Activated CD8-positive, alpha-beta memory T cell treated with anti-CD3 and anti-CD28 coated beads, Interleukin-2, amount 10 ng/mL, durations not matched to agents 7 days and 5 days (primary cell): ENCODE measurements around the gene DIP2C. TPM values are rescaled to one million over a fixed set of nuclear protein-coding genes. Genes with fewer than 3 reads are reported as not detected.
"Not testable (repeated sequence)": the region's sequence is repeated elsewhere in the genome, so short reads cannot be mapped to it uniquely, and the experiment has no call there.

Experiments used
- ATAC-seq: fragments of 150-1000 bp; cut with Tn5 transposase; one replicate; pipeline ENCODE4 v1.10.0; 2021; ENCODE audit warnings: moderate library complexity
- CTCF ChIA-PET: fragments of 350-600 bp; sonication (Branson Sonifier 250); formaldehyde crosslinking; loops from one replicate; lab custom pipeline; 2021; ENCODE audit warnings: antibody characterized with exemption; lab: Charles Lee
- DNase-seq: peaks from one replicate; pipeline ENCODE4 v3.0.0-alpha.2; 2020
- H3K27ac Mint-ChIP-seq: one replicate; pipeline ENCODE4 v1.8.0; 2021; ENCODE audit warnings: mild to moderate bottlenecking, mixed read lengths
- H3K27me3 Mint-ChIP-seq: one replicate; pipeline ENCODE4 v1.8.0; 2021; ENCODE audit warnings: mixed read lengths
- H3K36me3 Mint-ChIP-seq: one replicate; pipeline ENCODE4 v1.8.0; 2021; ENCODE audit warnings: mild to moderate bottlenecking, mixed read lengths
- H3K4me1 Mint-ChIP-seq: one replicate; pipeline ENCODE4 v1.8.0; 2021; ENCODE audit warnings: mixed read lengths
- H3K4me3 Mint-ChIP-seq: one replicate; pipeline ENCODE4 v1.8.0; 2021; ENCODE audit warnings: mild to moderate bottlenecking, moderate library complexity, mixed read lengths
- H3K9me3 Mint-ChIP-seq: one replicate; pipeline ENCODE4 v1.8.0; 2022; ENCODE audit warnings: low read depth, mixed read lengths
- total RNA-seq, 2 experiments: library from RNA; stranded (reverse); gene quantifications; one replicate each; pipeline ENCODE4 v1.2.3, GENCODE V29; 2021

DIP2C gene
- total RNA-seq, 2 experiments from 2014 or later = 0.26 to 0.99 TPM

DNA sequence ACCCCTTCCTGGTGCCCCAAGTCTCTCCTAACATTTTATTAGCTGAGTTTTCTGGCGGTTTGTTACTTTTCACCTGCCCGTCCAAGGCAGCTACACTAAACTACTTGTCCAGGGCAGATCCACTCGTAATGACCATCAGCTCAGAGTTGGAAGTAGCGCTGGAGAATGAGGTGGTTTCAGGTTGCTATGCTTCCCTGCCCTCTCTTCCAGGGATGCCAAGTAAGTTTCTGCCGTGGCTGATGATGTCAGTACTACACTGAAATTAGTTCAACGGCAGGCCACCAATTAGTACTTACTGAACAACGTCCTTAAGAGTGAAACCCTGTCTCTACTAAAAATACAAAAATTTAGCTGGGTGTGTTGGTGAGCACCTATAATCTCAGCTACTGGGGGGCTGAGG lies 55.2 kb downstream of the DIP2C start:
- H3K36me3 Mint-ChIP-seq = no peaks in the 10 kb centered on the region
- H3K4me3 Mint-ChIP-seq = no peak overlapping the region

DNA sequence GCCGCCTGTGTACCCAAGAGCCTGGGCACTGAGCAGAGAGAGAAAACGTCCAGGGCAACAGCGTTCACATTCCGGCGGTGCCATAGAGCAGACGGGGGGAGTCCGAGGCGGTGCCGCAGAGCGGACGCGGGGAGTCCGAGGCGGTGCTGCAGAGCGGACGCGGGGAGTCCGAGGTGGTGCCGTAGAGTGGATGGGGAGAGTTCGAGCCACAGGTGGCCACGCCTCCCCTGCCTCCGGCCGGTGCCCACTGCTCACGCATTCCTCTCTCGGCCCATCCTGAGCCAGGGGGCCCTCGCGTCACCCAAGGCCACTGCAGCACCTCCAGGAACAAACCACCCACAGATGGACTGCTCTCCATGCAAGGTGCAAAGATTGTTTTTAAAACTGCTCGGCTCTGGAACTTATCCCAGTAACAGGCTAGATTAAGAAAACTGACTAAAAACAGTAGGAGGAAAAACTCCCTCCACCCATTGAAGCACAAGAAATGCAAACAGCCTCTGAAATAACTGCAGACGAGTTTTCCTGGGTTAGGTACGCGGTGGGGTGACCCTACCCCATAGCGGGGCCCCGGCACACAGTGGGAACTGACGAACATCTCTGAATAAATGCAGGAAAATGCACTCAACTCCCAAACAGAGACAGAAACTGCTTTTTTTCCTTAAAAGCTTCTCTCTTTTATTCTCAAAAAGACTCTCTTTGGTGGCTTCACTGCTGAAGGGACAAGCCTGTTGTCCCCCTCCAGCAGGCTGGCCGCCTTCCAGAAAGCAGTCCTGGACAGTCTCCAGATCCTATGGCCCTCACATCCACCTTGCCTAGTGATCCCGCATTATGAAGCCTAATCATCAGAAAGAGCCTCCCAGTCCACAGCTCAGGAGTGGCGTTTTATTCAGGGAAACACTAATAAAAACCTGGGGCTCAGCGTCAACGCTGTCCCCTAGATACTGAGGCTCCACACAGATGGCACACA lies 55.9 kb downstream of the DIP2C start:
- no peaks in the 10 kb centered on the region for H3K4me1 Mint-ChIP-seq
- DNase-seq = no peak
- no peaks in the 10 kb centered on the region for H3K36me3 Mint-ChIP-seq
- CTCF ChIA-PET = no interaction called here
- H3K4me3 Mint-ChIP-seq = no peak overlapping the region
- H3K27ac Mint-ChIP-seq = no peak overlapping the region
- H3K27me3 Mint-ChIP-seq = peaks cover 27% of the 10 kb centered on the region
- H3K9me3 Mint-ChIP-seq = no peaks in the 10 kb centered on the region
- ATAC-seq = no peak

More for the DNA sequence above, 55.2 kb downstream of the DIP2C start:
- no peaks in the 10 kb centered on the region for H3K4me1 Mint-ChIP-seq
- DNase-seq (no peak), ATAC-seq (no peak)
- peaks cover 23% of the 10 kb centered on the region for H3K27me3 Mint-ChIP-seq
- H3K9me3 Mint-ChIP-seq = no peaks in the 10 kb centered on the region
- CTCF ChIA-PET = no interaction called here
- H3K27ac Mint-ChIP-seq = no peak overlapping the region

DNA sequence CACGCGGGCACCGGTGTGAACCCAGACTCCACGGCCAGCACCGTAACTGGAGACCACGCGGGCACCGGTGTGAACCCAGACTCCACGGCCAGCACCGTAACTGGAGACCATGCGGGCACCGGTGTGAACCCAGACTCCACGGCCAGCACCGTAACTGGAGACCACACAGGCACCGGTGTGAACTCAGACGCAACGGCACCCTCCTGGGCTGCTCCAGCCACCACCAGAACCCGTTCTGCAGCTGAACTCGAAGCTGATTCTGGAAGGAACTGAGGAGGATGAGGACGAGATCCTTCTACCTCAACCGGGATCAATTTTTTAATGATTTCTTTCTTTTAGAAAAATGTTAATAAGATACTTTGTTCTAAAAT lies 56.7 kb downstream of the DIP2C start:
- H3K36me3 Mint-ChIP-seq, DNase-seq, H3K27ac Mint-ChIP-seq, H3K4me3 Mint-ChIP-seq, ATAC-seq, CTCF ChIA-PET, H3K9me3 Mint-ChIP-seq, H3K4me1 Mint-ChIP-seq: not testable (repeated sequence)
- H3K27me3 Mint-ChIP-seq = peaks cover 24% of the 10 kb centered on the region

DNA sequence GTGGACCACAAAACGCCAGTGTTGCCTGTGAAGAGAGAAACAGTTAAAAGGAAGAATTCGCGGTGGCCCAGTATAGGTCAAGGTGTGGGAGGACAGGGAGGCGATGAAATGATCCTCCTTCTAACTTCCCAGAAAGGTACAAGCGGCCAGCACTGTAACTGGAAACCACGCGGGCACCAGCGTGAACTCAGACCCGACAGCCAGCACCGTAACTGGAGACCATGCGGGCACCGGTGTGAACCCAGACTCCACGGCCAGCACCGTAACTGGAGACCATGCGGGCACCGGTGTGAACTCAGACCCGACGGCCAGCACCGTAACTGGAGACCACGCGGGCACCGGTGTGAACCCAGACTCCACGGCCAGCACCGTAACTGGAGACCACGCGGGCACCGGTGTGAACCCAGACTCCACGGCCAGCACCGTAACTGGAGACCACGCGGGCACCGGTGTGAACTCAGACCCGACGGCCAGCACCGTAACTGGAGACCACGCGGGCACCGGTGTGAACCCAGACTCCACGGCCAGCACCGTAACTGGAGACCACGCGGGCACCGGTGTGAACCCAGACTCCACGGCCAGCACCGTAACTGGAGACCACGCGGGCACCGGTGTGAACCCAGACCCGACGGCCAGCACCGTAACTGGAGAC lies 57.2 kb downstream of the DIP2C start:
- H3K27ac Mint-ChIP-seq, H3K4me1 Mint-ChIP-seq, CTCF ChIA-PET, ATAC-seq, H3K36me3 Mint-ChIP-seq, H3K9me3 Mint-ChIP-seq, H3K4me3 Mint-ChIP-seq, DNase-seq: not testable (repeated sequence)
- H3K27me3 Mint-ChIP-seq = peaks cover 19% of the 10 kb centered on the region

DNA sequence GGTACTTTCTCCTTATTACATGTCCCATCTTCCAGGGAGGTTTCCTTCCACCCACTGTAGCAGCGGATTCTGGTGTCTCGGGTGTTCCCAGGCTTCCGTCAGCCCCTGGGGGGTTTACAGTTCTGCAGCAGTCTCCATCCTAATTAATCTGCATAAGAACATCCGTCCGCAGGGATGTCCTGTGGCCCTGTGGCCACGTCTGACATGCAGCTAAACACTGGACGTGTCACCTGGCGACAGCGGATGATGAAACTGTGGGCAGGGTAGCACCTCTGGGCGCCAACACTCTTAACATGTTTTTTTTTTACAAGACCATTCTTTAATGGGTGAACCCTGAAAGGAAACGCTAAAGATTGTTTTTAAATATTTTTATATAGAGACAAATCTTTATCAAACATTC lies 58.2 kb downstream of the DIP2C start:
- ATAC-seq (no peak), DNase-seq (no peak)
- H3K27me3 Mint-ChIP-seq = peaks cover 11% of the 10 kb centered on the region
- CTCF ChIA-PET = no interaction called here
- no peaks in the 10 kb centered on the region for H3K36me3 Mint-ChIP-seq
- no peak overlapping the region for H3K4me3 Mint-ChIP-seq
- H3K9me3 Mint-ChIP-seq = no peaks in the 10 kb centered on the region
- no peak overlapping the region for H3K27ac Mint-ChIP-seq
- no peaks in the 10 kb centered on the region for H3K4me1 Mint-ChIP-seq

DNA sequence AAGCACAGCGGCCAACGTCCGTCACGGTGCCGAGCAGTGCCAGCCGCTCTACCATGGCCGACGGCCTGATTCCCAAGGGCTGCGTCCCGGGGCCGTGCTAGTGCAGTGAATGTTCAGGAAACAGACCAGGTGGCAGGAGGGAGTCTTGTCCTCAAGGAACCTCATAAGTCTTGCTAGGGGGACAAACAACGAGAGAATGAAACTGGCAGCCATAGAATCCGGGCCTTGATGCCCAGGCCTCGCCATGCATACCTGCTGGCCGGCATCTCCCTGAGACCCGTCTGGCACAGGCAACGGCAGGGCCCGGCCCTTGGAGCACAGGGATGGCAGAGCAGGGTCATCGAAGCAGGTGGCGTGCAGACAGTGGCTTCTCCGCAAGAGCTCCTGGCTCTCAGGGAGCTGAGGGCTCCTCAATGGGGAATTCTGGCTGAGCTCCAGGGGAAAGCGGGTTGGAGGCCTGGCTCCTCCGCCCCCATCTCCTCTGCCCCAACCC lies 58.8 kb downstream of the DIP2C start:
- H3K4me3 Mint-ChIP-seq = no peak overlapping the region
- ATAC-seq = no peak
- H3K27ac Mint-ChIP-seq = no peak overlapping the region
- H3K9me3 Mint-ChIP-seq = no peaks in the 10 kb centered on the region
- CTCF ChIA-PET = no interaction called here
- peaks cover 7% of the 10 kb centered on the region for H3K27me3 Mint-ChIP-seq
- H3K36me3 Mint-ChIP-seq = no peaks in the 10 kb centered on the region
- no peaks in the 10 kb centered on the region for H3K4me1 Mint-ChIP-seq
- no peak for DNase-seq

DNA sequence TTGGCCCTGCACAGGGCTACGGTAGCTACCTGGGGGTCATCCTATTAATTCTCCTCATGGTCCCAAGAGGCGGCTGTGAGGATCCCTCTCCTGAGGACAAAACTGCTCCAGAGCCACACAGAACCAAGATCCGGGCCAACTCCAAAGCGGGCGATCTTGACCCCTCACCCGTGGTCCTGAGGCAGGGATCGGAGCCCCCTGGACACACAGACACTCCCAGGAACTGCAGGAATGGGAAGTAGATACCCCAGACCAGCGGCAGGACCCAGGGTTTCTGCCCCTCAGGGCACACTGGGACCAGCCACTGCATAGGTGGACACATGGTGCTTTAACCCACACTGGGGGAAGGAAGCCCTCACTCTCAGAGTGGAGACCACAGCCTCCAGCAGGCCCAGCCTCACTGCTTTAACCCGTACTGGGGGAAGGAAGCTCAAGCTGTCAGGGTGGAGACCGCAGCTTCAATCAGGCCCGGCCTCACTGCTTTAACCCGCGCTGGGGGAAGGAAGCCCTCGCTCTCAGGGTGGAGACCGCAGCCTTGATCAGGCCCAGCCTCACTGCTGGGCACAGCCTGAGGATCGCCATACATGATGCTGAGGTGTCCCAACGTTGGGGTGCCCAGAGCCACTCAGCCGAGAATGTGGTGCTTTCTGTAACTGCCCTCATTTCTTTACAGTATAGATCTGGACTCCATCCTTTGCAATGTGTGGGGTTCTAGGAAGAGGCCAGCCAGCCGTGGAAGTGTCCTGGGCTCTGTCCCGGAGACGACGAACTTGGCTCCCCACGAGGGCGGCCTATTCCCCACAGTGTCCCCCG lies 60.1 kb downstream of the DIP2C start:
- Mint-ChIP-seq H3K9me3 (no peaks in the 10 kb centered on the region), H3K36me3 (no peaks in the 10 kb centered on the region), H3K4me1 (no peaks in the 10 kb centered on the region), H3K27ac (no peak overlapping the region), H3K4me3 (no peak overlapping the region), H3K27me3 (peaks cover 3% of the 10 kb centered on the region)
- DNase-seq = no peak
- CTCF ChIA-PET = no interaction called here
- ATAC-seq = no peak

DNA sequence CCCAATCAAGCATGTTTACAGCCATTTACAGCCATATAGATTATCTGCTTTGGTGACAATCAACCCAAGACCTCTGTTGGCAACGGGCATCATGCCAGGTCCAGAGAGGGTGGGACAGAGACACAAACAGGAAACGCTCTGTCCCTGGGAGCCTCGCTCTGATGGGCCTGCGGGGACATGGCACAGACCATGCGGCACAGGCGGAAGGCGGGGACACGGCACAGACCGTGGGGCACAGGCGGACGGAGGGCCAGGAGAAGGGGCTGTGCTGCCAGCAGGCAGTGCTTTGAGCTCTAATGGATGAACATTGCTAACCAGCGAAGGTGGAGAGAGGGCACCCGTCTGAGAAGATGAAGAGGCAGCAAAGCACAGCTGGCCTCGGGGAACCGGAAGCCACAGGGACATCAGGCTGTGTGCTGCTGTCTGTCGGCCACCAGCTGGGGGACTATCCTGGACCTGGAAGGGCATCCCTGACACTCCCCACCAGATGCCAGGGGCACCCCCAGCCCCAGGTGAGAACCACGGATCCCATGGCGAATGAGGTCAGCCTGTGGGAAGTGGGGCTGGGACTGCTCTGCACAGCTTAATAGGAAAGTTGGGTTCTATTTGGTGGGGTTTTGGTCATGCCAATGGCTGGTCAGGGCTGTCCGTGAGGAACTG lies 61.0 kb downstream of the DIP2C start:
- no peak overlapping the region for H3K27ac Mint-ChIP-seq
- CTCF ChIA-PET = no interaction called here
- H3K36me3 Mint-ChIP-seq = no peaks in the 10 kb centered on the region
- no peak for DNase-seq
- peaks cover 3% of the 10 kb centered on the region for H3K27me3 Mint-ChIP-seq
- ATAC-seq = no peak
- no peak overlapping the region for H3K4me3 Mint-ChIP-seq
- H3K4me1 Mint-ChIP-seq = no peaks in the 10 kb centered on the region
- H3K9me3 Mint-ChIP-seq = no peaks in the 10 kb centered on the region

DNA sequence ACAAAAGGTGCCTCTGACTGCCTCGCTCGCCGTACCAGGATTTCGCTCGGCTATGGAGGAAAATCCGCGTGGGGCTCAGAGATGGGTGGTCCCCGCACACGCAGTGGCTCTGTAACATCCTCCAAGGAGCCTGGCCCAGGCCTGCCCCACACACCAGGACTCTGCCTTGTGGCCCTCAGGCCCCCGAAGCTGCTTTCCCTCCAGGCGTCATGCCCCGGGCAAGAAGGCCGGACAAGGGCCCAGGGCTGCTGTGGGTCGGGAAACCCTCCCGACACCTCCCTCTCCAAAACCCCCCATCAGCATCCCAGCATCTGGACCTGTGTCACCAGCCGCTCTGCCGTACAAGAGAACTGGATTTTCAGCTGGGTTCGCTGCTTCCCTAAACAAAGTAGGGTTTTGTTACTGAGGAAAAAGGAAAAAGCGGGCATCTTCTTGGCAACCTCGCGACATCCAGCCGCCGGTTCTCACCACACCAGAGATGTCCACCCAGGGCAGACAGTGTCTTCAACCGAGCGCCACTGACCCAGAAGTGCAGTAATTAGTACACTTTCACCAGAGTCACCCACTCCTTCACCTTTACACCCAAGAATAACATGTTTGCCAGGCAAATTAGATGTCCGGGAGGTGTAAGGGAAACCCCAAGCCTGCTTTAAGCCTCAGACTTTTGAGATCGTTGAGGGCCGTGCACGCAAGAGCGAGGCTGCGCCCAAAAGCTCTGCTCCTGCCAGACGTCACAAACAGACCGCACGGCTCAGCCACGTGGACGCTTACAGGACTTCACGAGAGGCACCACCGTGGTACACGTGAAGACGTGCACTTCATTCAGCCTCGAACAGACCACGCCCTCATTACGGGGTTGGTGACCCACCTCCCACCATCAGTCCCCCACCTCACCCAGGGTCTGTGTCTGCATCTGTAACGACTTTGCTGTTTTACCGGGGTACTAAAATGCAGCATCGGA lies 62.2 kb downstream of the DIP2C start:
- no peak for ATAC-seq
- Mint-ChIP-seq H3K4me3 (no peak overlapping the region), H3K9me3 (no peaks in the 10 kb centered on the region), H3K27me3 (peaks cover 3% of the 10 kb centered on the region), H3K27ac (no peak overlapping the region), H3K4me1 (no peaks in the 10 kb centered on the region), H3K36me3 (no peaks in the 10 kb centered on the region)
- CTCF ChIA-PET = no interaction called here
- DNase-seq = no peak

DNA sequence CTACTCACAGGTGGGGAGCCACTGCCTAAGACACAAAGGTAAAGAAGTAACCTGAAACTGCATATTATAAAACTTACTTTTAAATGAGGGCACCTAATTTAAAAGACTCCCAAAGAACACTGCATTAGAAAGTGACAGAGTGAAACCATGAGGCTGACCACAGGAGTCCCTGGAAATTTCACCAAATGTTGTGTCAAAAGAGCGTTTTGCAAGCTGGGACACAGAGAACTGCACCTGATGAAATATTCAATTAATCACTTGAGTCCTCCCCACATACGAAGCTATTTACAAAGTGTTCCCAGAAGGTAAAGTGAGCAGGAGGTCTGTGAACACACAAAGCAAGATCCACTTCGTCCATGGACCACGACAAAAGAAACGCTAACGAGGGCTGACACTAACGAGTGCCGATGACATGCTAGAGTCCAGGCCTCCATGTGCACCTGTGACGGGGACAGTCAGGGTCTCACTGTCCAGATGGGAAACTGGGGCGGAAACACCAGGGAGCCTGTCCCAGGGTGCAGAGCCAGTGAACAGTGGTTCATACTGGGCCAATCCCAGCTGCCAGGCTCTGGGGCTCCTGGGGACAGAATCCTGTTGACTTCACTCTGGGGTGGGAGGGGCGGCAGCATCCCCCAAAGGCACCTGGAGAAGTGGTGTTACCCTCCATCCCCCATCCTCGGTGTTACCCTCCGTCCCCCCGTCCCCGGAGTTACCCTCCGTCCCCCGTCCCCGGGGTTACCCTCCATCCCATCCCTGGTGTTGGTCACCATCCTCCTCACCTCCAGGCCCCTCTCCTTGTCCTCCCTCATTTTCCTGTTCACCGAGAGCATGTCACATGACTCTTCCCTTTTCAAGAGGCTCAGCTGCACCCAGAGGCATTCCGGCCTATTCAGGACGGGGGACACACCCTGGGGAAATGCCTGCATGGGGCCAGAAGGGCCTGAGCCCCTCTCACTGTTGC lies 63.4 kb downstream of the DIP2C start:
- Mint-ChIP-seq H3K36me3 (no peaks in the 10 kb centered on the region), H3K4me3 (no peak overlapping the region), H3K4me1 (no peaks in the 10 kb centered on the region), H3K27ac (no peak overlapping the region), H3K27me3 (peaks cover 6% of the 10 kb centered on the region), H3K9me3 (no peaks in the 10 kb centered on the region)
- DNase-seq (no peak), ATAC-seq (no peak)
- CTCF ChIA-PET = interaction anchor here (1.1 kb wide), 1 partner anchor 70 kb away, joined by 3 read pairs; no protein-coding TSS in a partner anchor

DNA sequence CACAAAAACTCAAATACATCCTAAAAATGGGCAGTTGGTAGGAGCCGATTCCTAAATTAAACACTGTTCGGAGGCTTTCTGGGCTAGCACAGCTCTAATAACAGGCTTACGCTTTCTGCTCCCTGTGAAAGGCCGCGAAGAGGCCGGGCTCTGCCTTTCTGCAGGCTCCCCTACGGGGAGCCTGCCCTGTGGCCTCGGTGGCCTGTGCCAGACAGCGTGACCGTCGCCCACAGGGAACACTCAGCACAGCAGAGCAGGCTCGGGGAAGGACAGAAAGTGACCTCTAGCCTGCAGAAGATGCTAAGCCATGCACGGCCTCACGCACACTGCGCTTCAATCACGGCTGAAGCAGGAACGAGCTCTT lies 64.2 kb downstream of the DIP2C start:
- no peaks in the 10 kb centered on the region for H3K36me3 Mint-ChIP-seq
- CTCF ChIA-PET = interaction anchor here (1.1 kb wide), 1 partner anchor 71 kb away, joined by 3 read pairs; no protein-coding TSS in a partner anchor
- ATAC-seq = no peak
- no peak overlapping the region for H3K4me3 Mint-ChIP-seq
- no peaks in the 10 kb centered on the region for H3K9me3 Mint-ChIP-seq
- H3K27me3 Mint-ChIP-seq = peaks cover 7% of the 10 kb centered on the region
- no peak for DNase-seq
- H3K27ac Mint-ChIP-seq = no peak overlapping the region
- H3K4me1 Mint-ChIP-seq = peaks cover 1% of the 10 kb centered on the region
